HL-60 (cell line): Measurements from ENCODE around the gene EPHA2.

Experiments used
- DNase-seq, 2 experiments: peaks; one replicate each; pipeline ENCODE4 v3.0.0-alpha.2; 2010 to 2020; ENCODE audit warnings: low read depth in 1 of 2, low spot score in 1 of 2
- H3K27ac ChIP-seq: fragments of 250-450 bp; sonication (Bioruptor Pico); replicated peaks from 2 replicates; pipeline ENCODE4 v1.5.1; 2020; ENCODE audit warnings: mild to moderate bottlenecking, moderate library complexity
- H3K27me3 ChIP-seq: fragments of 250-450 bp; sonication (Bioruptor Pico); 2 replicates; pipeline ENCODE4 v1.5.1; 2021; ENCODE audit warnings: mild to moderate bottlenecking, moderate library complexity; ENCODE audit not compliant: insufficient read depth, poor library complexity, severe bottlenecking
- H3K4me3 ChIP-seq: replicated peaks from 2 replicates; pipeline ENCODE4 v1.5.1; 2011; ENCODE audit warnings: mild to moderate bottlenecking, control low read depth, low read length; ENCODE audit not compliant: insufficient read depth
- GABPA ChIP-seq: IDR thresholded peaks from 2 replicates; pipeline ENCODE4 v1.6.1; 2012; ENCODE audit warnings: low read depth
- POLR2AphosphoS5 ChIP-seq: IDR thresholded peaks from 2 replicates; pipeline ENCODE4 v1.6.1; 2012; ENCODE audit warnings: low read depth
- REST ChIP-seq: IDR thresholded peaks from 2 replicates; pipeline ENCODE4 v1.6.1; 2012; ENCODE audit warnings: low read depth; ENCODE audit not compliant: insufficient replicate concordance
- SPI1 ChIP-seq: IDR thresholded peaks from 2 replicates; pipeline ENCODE4 v1.6.1; 2012; ENCODE audit warnings: low read depth, mild to moderate bottlenecking, borderline replicate concordance
- TF ChIP-seq, protein P1 (sequence below): IDR thresholded peaks from one replicate; pipeline ENCODE4 v1.5.1; 2011; ENCODE audit warnings: low read length, control low read depth, inconsistent platforms; ENCODE audit not compliant: insufficient read depth

The EPHA2 gene

DNA sequence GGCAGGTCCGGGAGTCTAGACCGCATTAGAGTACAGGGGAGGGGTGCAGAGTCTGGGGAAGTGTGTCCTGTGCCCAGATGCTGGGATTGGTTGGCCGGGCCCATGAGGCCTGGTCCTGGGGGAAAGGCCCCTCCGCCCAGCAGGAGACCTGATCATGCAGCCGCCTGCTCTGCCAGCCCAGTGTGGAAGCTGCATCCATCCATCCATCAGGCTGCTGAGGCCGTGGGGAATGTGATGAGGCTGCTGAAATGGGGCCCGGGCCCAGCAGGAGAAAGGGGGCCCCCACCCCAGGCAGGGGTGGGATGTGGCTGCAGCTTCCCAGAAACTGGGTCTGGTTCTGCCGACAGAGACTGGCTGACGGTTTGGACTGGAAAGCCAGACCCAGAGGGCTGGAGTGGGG is 37.2 kb downstream of the EPHA2 start:
- Histone ChIP-seq H3K27ac (no peak overlapping the region), H3K27me3 (peaks cover 11% of the 10 kb centered on the region), H3K4me3 (no peak overlapping the region)
- no peak for DNase-seq
- TF ChIP-seq GABPA (no peak), REST (no peak), POLR2AphosphoS5 (no peak), SPI1 (no peak)
- TF ChIP-seq, protein P1, sequence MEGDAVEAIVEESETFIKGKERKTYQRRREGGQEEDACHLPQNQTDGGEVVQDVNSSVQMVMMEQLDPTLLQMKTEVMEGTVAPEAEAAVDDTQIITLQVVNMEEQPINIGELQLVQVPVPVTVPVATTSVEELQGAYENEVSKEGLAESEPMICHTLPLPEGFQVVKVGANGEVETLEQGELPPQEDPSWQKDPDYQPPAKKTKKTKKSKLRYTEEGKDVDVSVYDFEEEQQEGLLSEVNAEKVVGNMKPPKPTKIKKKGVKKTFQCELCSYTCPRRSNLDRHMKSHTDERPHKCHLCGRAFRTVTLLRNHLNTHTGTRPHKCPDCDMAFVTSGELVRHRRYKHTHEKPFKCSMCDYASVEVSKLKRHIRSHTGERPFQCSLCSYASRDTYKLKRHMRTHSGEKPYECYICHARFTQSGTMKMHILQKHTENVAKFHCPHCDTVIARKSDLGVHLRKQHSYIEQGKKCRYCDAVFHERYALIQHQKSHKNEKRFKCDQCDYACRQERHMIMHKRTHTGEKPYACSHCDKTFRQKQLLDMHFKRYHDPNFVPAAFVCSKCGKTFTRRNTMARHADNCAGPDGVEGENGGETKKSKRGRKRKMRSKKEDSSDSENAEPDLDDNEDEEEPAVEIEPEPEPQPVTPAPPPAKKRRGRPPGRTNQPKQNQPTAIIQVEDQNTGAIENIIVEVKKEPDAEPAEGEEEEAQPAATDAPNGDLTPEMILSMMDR = no peak

GRCh38 chr1:16117936-16118335 is 37.9 kb downstream of the EPHA2 start:
- TF ChIP-seq POLR2AphosphoS5 (no peak), REST (no peak), SPI1 (no peak), GABPA (no peak)
- TF ChIP-seq, protein P1 = no peak
- DNase-seq = no peak
- no peak overlapping the region for H3K27ac ChIP-seq
- H3K27me3 ChIP-seq = peaks cover 5% of the 10 kb centered on the region
- H3K4me3 ChIP-seq = no peak overlapping the region

DNA sequence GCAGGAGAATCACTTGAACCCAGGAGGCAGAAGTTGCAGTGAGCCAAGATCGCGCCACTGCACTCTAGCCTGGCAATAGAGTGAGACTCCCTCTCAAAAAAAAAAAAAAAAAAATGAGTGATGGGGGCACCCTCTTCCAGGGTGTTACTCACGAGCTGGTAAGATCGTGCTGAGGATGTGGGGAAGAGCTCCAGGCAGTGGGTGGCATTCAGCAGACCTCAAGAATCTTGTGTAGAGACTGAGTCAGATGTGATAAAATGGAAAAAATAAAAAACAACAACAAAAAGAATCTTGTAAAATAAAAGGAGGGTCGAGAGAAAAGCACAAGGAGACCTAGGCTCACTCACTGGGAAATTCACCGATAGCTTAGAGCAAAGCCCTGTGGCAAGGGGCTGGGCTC is 38.5 kb downstream of the EPHA2 start:
- Histone ChIP-seq H3K4me3 (no peak overlapping the region), H3K27ac (no peak overlapping the region), H3K27me3 (peaks cover 9% of the 10 kb centered on the region)
- DNase-seq = no peak
- no peak for TF ChIP-seq REST

DNA sequence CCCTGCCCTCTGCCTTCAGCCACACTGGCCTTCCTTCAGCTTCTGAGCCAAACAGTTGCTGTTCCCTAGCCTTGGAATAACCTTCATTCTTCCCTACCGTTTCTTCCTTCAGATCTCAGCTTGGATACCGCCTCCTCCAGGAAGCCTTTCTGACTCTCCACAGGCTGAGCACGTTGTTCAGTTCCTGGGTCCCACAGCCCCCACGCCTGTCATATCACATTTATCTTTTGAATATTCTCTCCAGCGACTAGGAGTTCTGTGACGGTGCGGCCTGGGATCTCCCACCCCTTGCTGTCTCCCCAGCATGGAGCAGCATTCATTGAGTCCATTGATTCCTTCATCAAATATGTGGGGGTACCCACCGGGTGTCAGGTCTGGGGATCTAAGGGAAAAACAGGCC is 39.2 kb downstream of the EPHA2 start:
- Histone ChIP-seq H3K4me3 (no peak overlapping the region), H3K27me3 (peaks cover 7% of the 10 kb centered on the region), H3K27ac (no peak overlapping the region)
- TF ChIP-seq, protein P1 = no peak
- no peak for TF ChIP-seq REST
- no peak for TF ChIP-seq SPI1
- TF ChIP-seq POLR2AphosphoS5 = no peak
- TF ChIP-seq GABPA = no peak
- no peak for DNase-seq
